HTR-8/SVneo (cell line): ENCODE measurements around the gene PPDPF.

Experiments
- DNase-seq: peaks from one replicate; pipeline ENCODE4 v3.0.0; 2011; ENCODE audit warnings: low spot score, mixed read lengths; ENCODE audit not compliant: insufficient read length
- FAIRE-seq: peaks from 2 replicates; lab custom pipeline; 2011; peaks lifted over from hg19 to GRCh38; lab: Jason Lieb, UNC

The PPDPF gene

GRCh38 chr20:63533388-63533787, 12.8 kb downstream of the PPDPF start:
- no peak for FAIRE-seq
- no peak for DNase-seq

DNA sequence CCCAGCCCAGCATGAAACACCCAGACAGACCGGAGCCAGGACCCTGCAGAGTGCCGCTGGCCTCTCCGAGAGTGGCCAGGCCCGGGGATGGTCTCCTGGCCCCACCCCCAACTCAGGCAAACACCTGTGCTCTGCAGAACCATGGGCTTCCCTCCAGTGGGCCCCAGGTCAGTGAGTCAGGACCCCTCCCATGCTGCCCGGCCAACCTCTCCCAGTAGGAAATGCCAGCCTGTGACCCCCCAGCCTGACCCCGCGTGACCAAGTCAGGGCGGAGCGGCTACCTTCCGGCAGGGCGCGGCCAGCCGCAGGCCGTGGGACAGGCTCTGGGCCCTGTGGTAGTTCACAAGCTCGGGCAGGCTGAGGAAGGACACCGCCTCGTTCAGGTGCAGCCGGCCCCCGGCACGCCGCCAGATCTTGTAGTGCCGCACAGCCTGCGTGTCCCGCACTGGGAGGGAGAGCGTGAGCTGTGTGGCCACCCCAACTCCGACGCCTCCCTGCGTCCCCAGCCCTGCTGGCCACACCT, 13.4 kb downstream of the PPDPF start:
- DNase-seq: no peak

GRCh38 chr20:63534427-63534830, 13.9 kb downstream of the PPDPF start:
- DNase-seq (no peak), FAIRE-seq (no peak)

More for the DNA sequence above, 13.4 kb downstream of the PPDPF start:
- FAIRE-seq: no peak

GRCh38 chr20:63534831-63535651, 14.5 kb downstream of the PPDPF start:
- peak; percentile 89 for FAIRE-seq
- no peak for DNase-seq

- DNase-seq: no peak
- FAIRE-seq: peak; percentile 70
Observed at GRCh38 chr20:63536241-63536977, 15.8 kb downstream of the PPDPF start.

GRCh38 chr20:63536997-63537524, 16.5 kb downstream of the PPDPF start, which contains the start of gene PTK6:
TSS of gene PTK6 (minus strand) at chr20:63537376. CDS start at chr20:63537314, 62 bp downstream.
- DNase-seq: no peak
- peak; percentile 46 for FAIRE-seq

GRCh38 chr20:63537525-63538203, 17.1 kb downstream of the PPDPF start:
- DNase-seq (peak; percentile 100), FAIRE-seq (peak; percentile 99)

- FAIRE-seq (no peak), DNase-seq (peak; percentile 95)
Observed at GRCh38 chr20:63538204-63539091, 17.9 kb downstream of the PPDPF start.

DNA sequence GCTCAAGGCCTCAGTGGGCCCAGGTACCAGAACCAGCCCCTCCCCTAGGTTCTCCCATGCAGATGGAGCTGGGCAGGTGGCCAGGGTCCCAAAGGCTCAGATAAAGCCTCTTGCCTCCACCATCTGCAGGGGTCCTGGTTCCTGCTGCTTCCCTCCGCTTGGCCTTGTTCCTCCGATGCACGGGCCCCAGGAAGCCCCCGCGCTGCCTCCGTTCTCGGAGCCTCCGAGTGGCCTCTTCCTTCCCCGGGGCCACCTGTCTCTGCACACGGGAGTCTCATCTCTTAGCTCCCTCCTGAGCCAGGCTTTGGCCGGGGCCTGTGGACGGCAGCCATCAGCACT, 18.5 kb downstream of the PPDPF start:
- DNase-seq (no peak), FAIRE-seq (no peak)

- no peak for DNase-seq
- FAIRE-seq: no peak
Observed at GRCh38 chr20:63539441-63540370, 19.1 kb downstream of the PPDPF start.

GRCh38 chr20:63540417-63541186, 20.0 kb downstream of the PPDPF start:
- FAIRE-seq (peak; percentile 93), DNase-seq (no peak)

DNA sequence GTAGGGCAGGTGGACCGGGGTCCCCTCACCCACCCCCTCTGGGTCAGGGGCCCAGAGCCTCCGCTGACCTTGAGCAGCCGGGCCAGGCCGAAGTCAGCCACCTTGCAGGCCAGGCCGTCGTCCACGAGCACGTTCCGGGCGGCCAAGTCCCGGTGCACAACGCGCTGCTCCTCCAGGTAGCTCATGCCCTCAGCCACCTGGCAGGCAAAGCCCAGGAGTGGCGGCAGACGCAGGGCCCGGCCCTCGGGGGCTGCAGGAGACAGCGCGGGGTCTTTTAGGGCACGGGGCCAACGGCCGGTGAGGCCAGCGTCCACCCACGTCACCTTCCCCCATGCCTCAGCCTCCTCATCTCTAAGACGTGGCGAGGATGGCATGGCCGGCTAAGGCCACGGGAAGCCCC, 20.8 kb downstream of the PPDPF start:
- no peak for DNase-seq
- peak; percentile 55 for FAIRE-seq

GRCh38 chr20:63542031-63542559, 21.5 kb downstream of the PPDPF start:
- DNase-seq (no peak), FAIRE-seq (peak; percentile 71)

DNA sequence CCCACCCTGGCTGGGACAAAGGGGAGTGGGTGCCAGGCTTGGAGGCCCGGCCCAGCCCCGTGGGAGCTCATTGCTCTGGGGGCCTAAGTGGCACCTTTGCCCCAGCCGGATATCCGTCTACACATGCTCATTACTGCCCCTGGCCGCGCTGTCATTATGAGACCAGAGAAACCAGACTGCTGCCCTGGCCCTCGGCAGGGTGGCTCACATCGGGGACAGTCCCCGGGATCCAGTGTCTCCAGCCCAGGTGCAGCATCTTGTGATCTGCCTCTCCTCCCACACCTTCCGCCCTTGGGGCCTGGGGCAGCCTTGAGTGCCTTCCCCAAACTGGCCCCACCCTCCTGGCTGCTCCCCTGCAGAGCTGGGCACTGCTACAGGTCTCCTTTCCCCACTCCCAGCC, 22.1 kb downstream of the PPDPF start:
- DNase-seq (no peak), FAIRE-seq (no peak)

DNA sequence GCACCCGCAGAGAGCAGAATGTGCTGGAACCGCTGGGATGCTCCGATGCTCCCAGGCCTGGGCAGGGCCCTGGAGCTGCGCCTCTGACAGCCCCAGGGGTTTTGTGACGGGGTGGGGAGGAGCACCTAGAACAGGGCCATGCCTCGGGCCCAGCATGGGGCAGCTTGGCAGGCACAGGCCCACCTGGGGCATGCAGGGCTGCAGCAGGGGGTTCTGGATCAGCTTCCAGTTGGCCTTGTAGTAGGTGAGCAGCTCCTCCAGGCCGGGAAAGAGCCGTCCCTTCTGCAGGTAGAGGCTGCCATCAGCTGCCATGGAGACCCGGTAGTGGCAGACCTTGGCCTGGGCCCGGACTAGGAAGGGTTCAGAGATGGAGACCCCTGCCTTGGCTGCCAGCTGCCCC, 22.6 kb downstream of the PPDPF start:
- DNase-seq (no peak), FAIRE-seq (no peak)

DNA sequence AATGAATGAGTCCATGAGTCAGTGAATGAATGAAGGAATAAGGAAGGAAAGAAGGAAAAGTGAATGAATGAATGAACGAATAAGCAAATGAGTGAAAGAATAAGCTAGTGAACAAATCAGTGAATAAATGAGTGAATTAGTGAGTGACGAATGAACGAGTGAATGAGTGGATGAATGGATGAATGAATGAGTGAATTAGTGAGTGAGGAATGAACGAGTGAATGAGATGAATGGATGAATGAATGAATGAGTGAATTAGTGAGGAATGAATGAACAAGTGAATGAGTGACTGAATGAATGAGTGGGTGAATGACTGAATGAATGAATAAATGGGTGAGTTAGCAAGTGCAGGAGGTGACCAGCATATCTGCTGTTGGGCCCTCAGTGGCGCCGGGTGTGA, 23.2 kb downstream of the PPDPF start:
- FAIRE-seq: peak; percentile 64
- no peak for DNase-seq

- FAIRE-seq (peak; percentile 91), DNase-seq (no peak)
Observed at GRCh38 chr20:63544241-63544957, 23.8 kb downstream of the PPDPF start.
